HEK293 (cell line): ENCODE measurements around the gene PPP1R1A.
A peak's percentile ranks its signal among the peaks of the same experiment; 100 is the strongest.

Experiments
- CTCF ChIA-PET: fragments of 350-600 bp; formaldehyde crosslinking; extraction: SDS; loops from one replicate; lab custom pipeline; 2021; ENCODE audit warnings: antibody characterized with exemption; lab: Yijun Ruan, JAX
- POLR2A ChIA-PET: fragments of 300-600 bp; formaldehyde crosslinking; extraction: SDS; loops from one replicate; lab custom pipeline; 2020; ENCODE audit warnings: antibody characterized with exemption, inconsistent platforms; lab: Yijun Ruan, JAX
- H3K27ac ChIP-seq: fragments of 200-500 bp; sonication (Bioruptor generic); 2 replicates; pipeline ENCODE4 v1.5.1; 2014; ENCODE audit warnings: low read depth, low read length, control low read depth, inconsistent platforms; ENCODE audit errors: extremely low read depth
- H3K36me3 ChIP-seq, 2 experiments: fragments of 200-500 bp in 1 of 2; sonication (Bioruptor generic) in 1 of 2; 1 replicate in 1 of 2; 2 replicates in 1 of 2; pipeline ENCODE4 v1.5.1; 2014 to 2017; ENCODE audit warnings: inconsistent platforms in 2 of 2, low read length in 2 of 2; ENCODE audit not compliant: control insufficient read depth in 2 of 2, insufficient read depth in 1 of 2
- H3K4me1 ChIP-seq: fragments of 200-500 bp; sonication (Bioruptor generic); 2 replicates; pipeline ENCODE4 v1.5.1; 2014; ENCODE audit warnings: mild to moderate bottlenecking, low read length, inconsistent platforms; ENCODE audit not compliant: control insufficient read depth, insufficient read depth
- H3K4me3 ChIP-seq: 2 replicates; pipeline ENCODE4 v1.5.1; 2011; ENCODE audit warnings: low read depth, mild to moderate bottlenecking, control low read depth, low read length, moderate library complexity
- H3K9me3 ChIP-seq: fragments of 200-500 bp; sonication (Bioruptor generic); 2 replicates; pipeline ENCODE4 v1.5.1; 2014; ENCODE audit warnings: low read depth, low read length, inconsistent platforms; ENCODE audit not compliant: control insufficient read depth, insufficient read depth
- BCL11A ChIP-seq: fragments of 450-650 bp; formaldehyde crosslinking; IDR thresholded peaks from 2 replicates; pipeline ENCODE4 v1.5.1; 2016; ENCODE audit warnings: low read depth, missing biosample characterization, missing genetic modification characterization
- CTCF ChIP-seq: fragments of 450-650 bp; formaldehyde crosslinking; IDR thresholded peaks from 2 replicates; pipeline ENCODE4 v1.5.1; 2016; ENCODE audit warnings: missing biosample characterization, missing genetic modification characterization
- MEIS1 ChIP-seq: sonication (generic); formaldehyde crosslinking; IDR thresholded peaks from 2 replicates; pipeline ENCODE4 v1.8.1; 2022; ENCODE audit warnings: missing genetic modification reagents, mild to moderate bottlenecking, borderline replicate concordance
- OVOL3 ChIP-seq: fragments of 450-650 bp; formaldehyde crosslinking; IDR thresholded peaks from 2 replicates; pipeline ENCODE4 v1.5.1; 2016; ENCODE audit warnings: missing biosample characterization, missing genetic modification characterization
- PATZ1 ChIP-seq: fragments of 450-650 bp; formaldehyde crosslinking; IDR thresholded peaks from 2 replicates; pipeline ENCODE4 v1.5.1; 2016; ENCODE audit warnings: missing biosample characterization, missing genetic modification characterization
- ZBTB17 ChIP-seq: fragments of 450-650 bp; formaldehyde crosslinking; IDR thresholded peaks from 2 replicates; pipeline ENCODE4 v1.5.1; 2016; ENCODE audit warnings: missing biosample characterization, missing genetic modification characterization
- ZBTB49 ChIP-seq: fragments of 450-650 bp; formaldehyde crosslinking; IDR thresholded peaks from 2 replicates; pipeline ENCODE4 v1.5.1; 2016; ENCODE audit warnings: missing biosample characterization, missing genetic modification characterization, low read depth
- ZNF175 ChIP-seq: fragments of 450-650 bp; formaldehyde crosslinking; IDR thresholded peaks from 2 replicates; pipeline ENCODE4 v1.5.1; 2016; ENCODE audit warnings: missing biosample characterization, missing genetic modification characterization
- ZNF214 ChIP-seq: fragments of 450-650 bp; formaldehyde crosslinking; IDR thresholded peaks from 2 replicates; pipeline ENCODE4 v1.5.1; 2017; ENCODE audit warnings: missing biosample characterization, mild to moderate bottlenecking, missing genetic modification characterization, borderline replicate concordance
- ZNF366 ChIP-seq: fragments of 450-650 bp; formaldehyde crosslinking; conservative IDR thresholded peaks from 2 replicates; pipeline ENCODE4 v1.5.1; 2016; ENCODE audit warnings: missing biosample characterization, missing genetic modification characterization
- ZNF398 ChIP-seq: fragments of 450-650 bp; formaldehyde crosslinking; IDR thresholded peaks from 2 replicates; pipeline ENCODE4 v1.5.1; 2017; ENCODE audit warnings: missing biosample characterization, missing genetic modification characterization
- ZNF585B ChIP-seq: fragments of 450-650 bp; formaldehyde crosslinking; IDR thresholded peaks from 2 replicates; pipeline ENCODE4 v1.5.1; 2016; ENCODE audit warnings: missing biosample characterization, missing genetic modification characterization
- ZNF600 ChIP-seq: fragments of 450-650 bp; formaldehyde crosslinking; IDR thresholded peaks from 2 replicates; pipeline ENCODE4 v1.5.1; 2016; ENCODE audit warnings: missing biosample characterization, missing genetic modification characterization
- ZNF654 ChIP-seq: fragments of 450-650 bp; formaldehyde crosslinking; IDR thresholded peaks from 2 replicates; pipeline ENCODE4 v1.5.1; 2016; ENCODE audit warnings: low read depth, missing biosample characterization, missing genetic modification characterization
- ZNF660 ChIP-seq: fragments of 450-650 bp; IDR thresholded peaks from 2 replicates; pipeline ENCODE4 v1.5.1; 2018; ENCODE audit warnings: missing biosample characterization, mild to moderate bottlenecking, missing genetic modification characterization
- ZNF701 ChIP-seq: fragments of 450-650 bp; formaldehyde crosslinking; IDR thresholded peaks from 2 replicates; pipeline ENCODE4 v1.5.1; 2016; ENCODE audit warnings: missing biosample characterization, missing genetic modification characterization
- ZNF837 ChIP-seq: fragments of 450-650 bp; formaldehyde crosslinking; IDR thresholded peaks from 2 replicates; pipeline ENCODE4 v1.5.1; 2016; ENCODE audit warnings: missing biosample characterization, missing genetic modification characterization
- TF ChIP-seq, protein P1 (sequence below): fragments of 450-650 bp; formaldehyde crosslinking; IDR thresholded peaks from 2 replicates; pipeline ENCODE4 v1.5.1; 2016; ENCODE audit warnings: missing biosample characterization, missing genetic modification characterization

Gene PPP1R1A

DNA sequence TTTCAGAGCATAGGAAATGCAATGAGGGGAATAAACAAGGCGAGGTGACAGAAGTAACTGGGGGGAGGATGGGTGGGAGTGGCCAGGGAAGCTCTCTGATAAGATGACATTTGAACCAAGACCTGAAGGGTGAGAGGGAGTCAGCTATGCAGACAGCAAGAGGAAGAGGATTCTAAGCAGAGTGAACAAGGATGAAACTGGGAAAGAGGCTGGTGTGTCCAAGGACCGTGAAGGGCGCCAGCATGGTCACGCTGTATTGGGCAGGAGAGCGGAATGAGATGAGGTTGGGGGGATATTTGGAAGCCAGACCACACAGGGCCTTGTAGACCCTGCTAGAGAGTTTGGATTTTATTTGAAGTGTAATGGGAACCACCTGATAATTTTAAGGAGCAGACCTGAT lies 10.5 kb upstream of the PPP1R1A start:
- Histone ChIP-seq H3K4me1 (no peaks in the 10 kb centered on the region), H3K4me3 (no peak overlapping the region), H3K9me3 (no peaks in the 10 kb centered on the region), H3K27ac (no peak overlapping the region), H3K36me3 (no peaks in the 10 kb centered on the region)
- POLR2A ChIA-PET: no interaction called here
- TF ChIP-seq ZNF585B (tag by site-specific recombination): no peak
- TF ChIP-seq ZNF366 (tag by site-specific recombination): no peak
- TF ChIP-seq OVOL3: no peak
- TF ChIP-seq PATZ1 (tag by site-specific recombination): no peak
- TF ChIP-seq ZNF175 (tag by site-specific recombination): no peak
- no peak for TF ChIP-seq MEIS1 (CRISPR knock-in tag)
- TF ChIP-seq ZNF398 (tag by site-specific recombination): no peak
- no peak for TF ChIP-seq ZNF214 (tag by site-specific recombination)
- CTCF ChIA-PET: interaction anchor here (0.6 to 5.7 kb wide), 15 partner anchors 12 to 675 kb away, joined by 3 to 64 read pairs (median 4); partner anchors contain the start of gene LACRT

- CTCF ChIA-PET: interaction anchor here (0.6 to 5.7 kb wide), 38 partner anchors 9 to 394 kb away, joined by 3 to 64 read pairs (median 5); partner anchors contain the start of gene LACRT
- H3K36me3 ChIP-seq: no peaks in the 10 kb centered on the region
- H3K4me1 ChIP-seq: no peaks in the 10 kb centered on the region
- H3K4me3 ChIP-seq: no peak overlapping the region
- TF ChIP-seq, protein P1, sequence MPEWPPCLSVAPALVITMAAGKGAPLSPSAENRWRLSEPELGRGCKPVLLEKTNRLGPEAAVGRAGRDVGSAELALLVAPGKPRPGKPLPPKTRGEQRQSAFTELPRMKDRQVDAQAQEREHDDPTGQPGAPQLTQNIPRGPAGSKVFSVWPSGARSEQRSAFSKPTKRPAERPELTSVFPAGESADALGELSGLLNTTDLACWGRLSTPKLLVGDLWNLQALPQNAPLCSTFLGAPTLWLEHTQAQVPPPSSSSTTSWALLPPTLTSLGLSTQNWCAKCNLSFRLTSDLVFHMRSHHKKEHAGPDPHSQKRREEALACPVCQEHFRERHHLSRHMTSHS: no peak
- TF ChIP-seq BCL11A (no peak), ZNF660 (tag by site-specific recombination) (peak; percentile 66; the same call in 1 of the 2 replicates), ZNF837 (tag by site-specific recombination) (no peak), ZBTB49 (tag by site-specific recombination) (no peak), CTCF (tag by site-specific recombination) (peak; percentile 49; the same call in 1 of the 2 replicates), ZBTB17 (0 out of 2 replicates have a peak, but pooled peaks have one; percentile 23), ZNF600 (tag by site-specific recombination) (0 out of 2 replicates have a peak, but pooled peaks have one; percentile 22), ZNF701 (tag by site-specific recombination) (no peak), ZNF654 (tag by site-specific recombination) (peak; percentile 80)
- H3K9me3 ChIP-seq: no peaks in the 10 kb centered on the region
- POLR2A ChIA-PET: no interaction called here
- H3K27ac ChIP-seq: no peak overlapping the region
Measured at GRCh38 chr12:54596526-54596946, 8.1 kb upstream of the PPP1R1A start.
